WTC11 (cell line): ENCODE data around the gene IL21R. TPM values are rescaled to one million over a fixed set of nuclear protein-coding genes. Genes with fewer than 3 reads are reported as not detected.

ENCODE experiments used
- ATAC-seq: fragments of 200-7000 bp; cut with Tn5 transposase; 2 replicates; pipeline ENCODE4 v1.10.0; 2021; ENCODE audit warnings: mild to moderate bottlenecking, moderate library complexity
- CTCF ChIA-PET: fragments of 300-600 bp; sonication (Branson Sonifier 250); formaldehyde crosslinking; loops from one replicate; lab custom pipeline; 2021; ENCODE audit warnings: antibody characterized with exemption; lab: Charles Lee
- POLR2A ChIA-PET: fragments of 350-600 bp; sonication (Branson Sonifier 250); formaldehyde crosslinking; loops from one replicate; lab custom pipeline; 2021; ENCODE audit warnings: antibody characterized with exemption; lab: Charles Lee
- DNase-seq: peaks from one replicate; pipeline ENCODE4 v3.0.0; 2021; ENCODE audit warnings: low spot score
- H3K27ac Mint-ChIP-seq: 2 replicates; pipeline ENCODE4 v1.8.0; 2021; ENCODE audit warnings: mixed read lengths
- H3K27me3 Mint-ChIP-seq: 2 replicates; pipeline ENCODE4 v1.8.0; 2021; ENCODE audit warnings: low read depth, mild to moderate bottlenecking, moderate library complexity, mixed read lengths
- H3K36me3 Mint-ChIP-seq: 2 replicates; pipeline ENCODE4 v1.8.0; 2021; ENCODE audit warnings: mixed read lengths
- H3K4me1 Mint-ChIP-seq: 2 replicates; pipeline ENCODE4 v1.8.0; 2022; ENCODE audit warnings: mixed read lengths
- H3K4me3 Mint-ChIP-seq: 2 replicates; pipeline ENCODE4 v1.8.0; 2021; ENCODE audit warnings: mild to moderate bottlenecking, moderate library complexity, mixed read lengths
- H3K9me3 Mint-ChIP-seq: 2 replicates; pipeline ENCODE4 v1.8.0; 2021; ENCODE audit warnings: mixed read lengths
- CREB1 ChIP-seq: sonication (generic); formaldehyde crosslinking; IDR thresholded peaks from 2 replicates; pipeline ENCODE4 v1.8.0; 2023; ENCODE audit warnings: mild to moderate bottlenecking, missing genetic modification reagents
- FOXP1 ChIP-seq: sonication (generic); formaldehyde crosslinking; IDR thresholded peaks from 2 replicates; pipeline ENCODE4 v1.8.0; 2022; ENCODE audit warnings: missing genetic modification reagents, mild to moderate bottlenecking, moderate library complexity, borderline replicate concordance
- GABPB1 ChIP-seq: sonication (generic); formaldehyde crosslinking; IDR thresholded peaks from 2 replicates; pipeline ENCODE4 v1.8.1; 2023; ENCODE audit warnings: mild to moderate bottlenecking, missing genetic modification reagents
- GTF2I ChIP-seq: fragments of 250-450 bp; sonication (Bioruptor Pico); conservative IDR thresholded peaks from 2 replicates; pipeline ENCODE4 v1.4.0; 2021; ENCODE audit warnings: mild to moderate bottlenecking
- NFE2L1 ChIP-seq: sonication (generic); formaldehyde crosslinking; IDR thresholded peaks from 2 replicates; pipeline ENCODE4 v1.8.1; 2023; ENCODE audit warnings: missing genetic modification reagents
- NFYB ChIP-seq: sonication (generic); formaldehyde crosslinking; conservative IDR thresholded peaks from 2 replicates; pipeline ENCODE4 v1.8.0; 2022; ENCODE audit warnings: low read depth, missing genetic modification reagents
- PRRX2 ChIP-seq: fragments of 250-450 bp; sonication (Bioruptor Pico); IDR thresholded peaks from 2 replicates; pipeline ENCODE4 v1.8.0; 2021; ENCODE audit warnings: mild to moderate bottlenecking
- SMAD3 ChIP-seq: sonication (generic); formaldehyde crosslinking; IDR thresholded peaks from 2 replicates; pipeline ENCODE4 v1.8.0; 2022; ENCODE audit warnings: missing genetic modification reagents, mild to moderate bottlenecking, borderline replicate concordance
- SMAD4 ChIP-seq: sonication (generic); formaldehyde crosslinking; IDR thresholded peaks from 2 replicates; pipeline ENCODE4 v1.8.0; 2022; ENCODE audit warnings: mild to moderate bottlenecking, missing genetic modification reagents
- TCF7 ChIP-seq: sonication (generic); formaldehyde crosslinking; IDR thresholded peaks from 2 replicates; pipeline ENCODE4 v1.8.0; 2022; ENCODE audit warnings: mild to moderate bottlenecking, low read depth, missing genetic modification reagents, moderate library complexity
- TEAD4 ChIP-seq: sonication (generic); formaldehyde crosslinking; IDR thresholded peaks from 2 replicates; pipeline ENCODE4 v1.8.0; 2022; ENCODE audit warnings: mild to moderate bottlenecking, missing genetic modification reagents
- ZBTB21 ChIP-seq: sonication (generic); formaldehyde crosslinking; IDR thresholded peaks from 2 replicates; pipeline ENCODE4 v1.8.1; 2023; ENCODE audit warnings: mild to moderate bottlenecking, missing genetic modification reagents, borderline replicate concordance
- ZNF121 ChIP-seq: sonication (generic); formaldehyde crosslinking; IDR thresholded peaks from 2 replicates; pipeline ENCODE4 v1.8.0; 2023; ENCODE audit warnings: missing genetic modification reagents
- ZNF263 ChIP-seq: sonication (generic); formaldehyde crosslinking; IDR thresholded peaks from 2 replicates; pipeline ENCODE4 v1.8.1; 2022; ENCODE audit warnings: low read depth, mild to moderate bottlenecking, moderate library complexity, missing genetic modification reagents
- total RNA-seq: library from RNA; stranded (reverse); gene quantifications from 3 replicates; pipeline ENCODE4 v1.2.3, GENCODE V29; 2021
- TF ChIP-seq, protein P1 (sequence below): fragments of 250-450 bp; sonication (Bioruptor Pico); IDR thresholded peaks from 2 replicates; pipeline ENCODE4 v2.1.2; 2022; ENCODE audit warnings: mild to moderate bottlenecking, moderate library complexity
- TF ChIP-seq, protein P2 (sequence below): sonication (generic); formaldehyde crosslinking; IDR thresholded peaks from 2 replicates; pipeline ENCODE4 v1.8.1; 2023; ENCODE audit warnings: mild to moderate bottlenecking, missing genetic modification reagents
- TF ChIP-seq, protein P3 (sequence below): sonication (generic); formaldehyde crosslinking; IDR thresholded peaks from 2 replicates; pipeline ENCODE4 v1.8.1; 2022; ENCODE audit warnings: low read depth, mild to moderate bottlenecking, moderate library complexity, missing genetic modification reagents, borderline replicate concordance
- TF ChIP-seq, protein P4 (sequence below): sonication (generic); formaldehyde crosslinking; IDR thresholded peaks from 2 replicates; pipeline ENCODE4 v1.8.1; 2022; ENCODE audit warnings: mild to moderate bottlenecking, moderate library complexity, missing genetic modification reagents
- TF ChIP-seq, protein P5 (sequence below): sonication (generic); formaldehyde crosslinking; IDR thresholded peaks from 2 replicates; pipeline ENCODE4 v1.8.1; 2022; ENCODE audit warnings: low read depth, missing genetic modification reagents, borderline replicate concordance
- TF ChIP-seq, protein P6 (sequence below): sonication (generic); formaldehyde crosslinking; IDR thresholded peaks from 2 replicates; pipeline ENCODE4 v1.8.1; 2023; ENCODE audit warnings: mild to moderate bottlenecking, moderate library complexity, missing genetic modification reagents
- TF ChIP-seq, protein P7 (sequence below): sonication (generic); formaldehyde crosslinking; IDR thresholded peaks from 2 replicates; pipeline ENCODE4 v1.8.0; 2022; ENCODE audit warnings: mild to moderate bottlenecking, missing genetic modification reagents
- TF ChIP-seq, protein P8 (sequence below): sonication (generic); formaldehyde crosslinking; IDR thresholded peaks from 2 replicates; pipeline ENCODE4 v1.8.1; 2022; ENCODE audit warnings: missing genetic modification reagents, borderline replicate concordance

The IL21R gene
- total RNA-seq, 1 experiment from 2014 or later = 0.70 TPM

DNA sequence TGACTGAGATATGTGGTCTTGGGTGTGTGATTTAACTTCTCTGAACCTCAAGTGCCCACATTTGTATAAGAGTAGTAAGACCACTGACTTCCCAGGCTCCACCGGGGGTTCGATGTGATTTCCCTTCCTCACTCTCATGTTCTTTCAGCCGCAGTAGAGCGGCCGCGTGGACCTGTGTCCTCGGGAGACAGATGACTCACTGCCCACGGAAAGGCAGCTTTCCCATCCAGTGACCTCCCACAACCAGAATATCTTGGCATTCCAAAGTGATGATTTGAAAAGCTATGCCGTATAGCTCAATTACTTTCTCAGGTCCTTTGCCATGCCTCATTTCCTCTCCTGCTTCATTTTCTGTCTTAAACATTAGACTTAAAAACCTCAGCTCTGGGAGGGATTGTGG, 73.6 kb downstream of the IL21R start (continued):
- TF ChIP-seq, protein P1, sequence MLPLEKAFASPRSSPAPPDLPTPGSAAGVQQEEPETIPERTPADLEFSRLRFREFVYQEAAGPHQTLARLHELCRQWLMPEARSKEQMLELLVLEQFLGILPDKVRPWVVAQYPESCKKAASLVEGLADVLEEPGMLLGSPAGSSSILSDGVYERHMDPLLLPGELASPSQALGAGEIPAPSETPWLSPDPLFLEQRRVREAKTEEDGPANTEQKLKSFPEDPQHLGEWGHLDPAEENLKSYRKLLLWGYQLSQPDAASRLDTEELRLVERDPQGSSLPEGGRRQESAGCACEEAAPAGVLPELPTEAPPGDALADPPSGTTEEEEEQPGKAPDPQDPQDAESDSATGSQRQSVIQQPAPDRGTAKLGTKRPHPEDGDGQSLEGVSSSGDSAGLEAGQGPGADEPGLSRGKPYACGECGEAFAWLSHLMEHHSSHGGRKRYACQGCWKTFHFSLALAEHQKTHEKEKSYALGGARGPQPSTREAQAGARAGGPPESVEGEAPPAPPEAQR (CRISPR knock-in tag) = no peak
- no peak for TF ChIP-seq FOXP1 (CRISPR knock-in tag)
- no peak for TF ChIP-seq SMAD4 (CRISPR knock-in tag)
- no peak for TF ChIP-seq GABPB1 (CRISPR knock-in tag)
- no peak for TF ChIP-seq NFE2L1 (CRISPR knock-in tag)
- no peak for TF ChIP-seq ZNF263
- no peak for TF ChIP-seq SMAD3 (CRISPR knock-in tag)
- no peak for TF ChIP-seq TCF7 (CRISPR knock-in tag)
- TF ChIP-seq, protein P2, sequence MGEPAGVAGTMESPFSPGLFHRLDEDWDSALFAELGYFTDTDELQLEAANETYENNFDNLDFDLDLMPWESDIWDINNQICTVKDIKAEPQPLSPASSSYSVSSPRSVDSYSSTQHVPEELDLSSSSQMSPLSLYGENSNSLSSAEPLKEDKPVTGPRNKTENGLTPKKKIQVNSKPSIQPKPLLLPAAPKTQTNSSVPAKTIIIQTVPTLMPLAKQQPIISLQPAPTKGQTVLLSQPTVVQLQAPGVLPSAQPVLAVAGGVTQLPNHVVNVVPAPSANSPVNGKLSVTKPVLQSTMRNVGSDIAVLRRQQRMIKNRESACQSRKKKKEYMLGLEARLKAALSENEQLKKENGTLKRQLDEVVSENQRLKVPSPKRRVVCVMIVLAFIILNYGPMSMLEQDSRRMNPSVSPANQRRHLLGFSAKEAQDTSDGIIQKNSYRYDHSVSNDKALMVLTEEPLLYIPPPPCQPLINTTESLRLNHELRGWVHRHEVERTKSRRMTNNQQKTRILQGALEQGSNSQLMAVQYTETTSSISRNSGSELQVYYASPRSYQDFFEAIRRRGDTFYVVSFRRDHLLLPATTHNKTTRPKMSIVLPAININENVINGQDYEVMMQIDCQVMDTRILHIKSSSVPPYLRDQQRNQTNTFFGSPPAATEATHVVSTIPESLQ = no peak
- TF ChIP-seq CREB1 (CRISPR knock-in tag) = no peak

DNA sequence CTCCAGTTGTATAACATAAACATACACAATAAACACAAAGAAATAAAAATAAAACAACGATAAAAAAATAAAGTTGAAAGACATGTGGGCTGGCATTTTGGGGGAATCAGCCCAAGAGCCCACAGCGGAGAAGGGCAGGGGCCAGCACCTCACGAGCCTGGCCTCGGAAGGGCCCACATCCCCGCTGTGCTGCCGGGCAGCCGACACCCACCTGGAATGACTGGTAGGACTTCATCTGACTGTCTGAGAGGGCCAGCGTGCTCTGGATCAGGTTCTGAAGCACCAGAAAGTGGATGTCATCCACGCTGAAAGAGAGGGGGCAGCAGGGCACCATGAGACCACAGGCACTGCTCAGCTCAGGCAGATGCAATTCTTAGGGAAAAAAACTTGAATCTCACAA, 74.3 kb downstream of the IL21R start:
- no peak for TF ChIP-seq GTF2I (CRISPR knock-in tag)
- TF ChIP-seq, protein P3, sequence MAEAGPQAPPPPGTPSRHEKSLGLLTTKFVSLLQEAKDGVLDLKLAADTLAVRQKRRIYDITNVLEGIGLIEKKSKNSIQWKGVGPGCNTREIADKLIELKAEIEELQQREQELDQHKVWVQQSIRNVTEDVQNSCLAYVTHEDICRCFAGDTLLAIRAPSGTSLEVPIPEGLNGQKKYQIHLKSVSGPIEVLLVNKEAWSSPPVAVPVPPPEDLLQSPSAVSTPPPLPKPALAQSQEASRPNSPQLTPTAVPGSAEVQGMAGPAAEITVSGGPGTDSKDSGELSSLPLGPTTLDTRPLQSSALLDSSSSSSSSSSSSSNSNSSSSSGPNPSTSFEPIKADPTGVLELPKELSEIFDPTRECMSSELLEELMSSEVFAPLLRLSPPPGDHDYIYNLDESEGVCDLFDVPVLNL (CRISPR knock-in tag) = no peak
- no peak for TF ChIP-seq TCF7 (CRISPR knock-in tag)
- TF ChIP-seq, protein P4, sequence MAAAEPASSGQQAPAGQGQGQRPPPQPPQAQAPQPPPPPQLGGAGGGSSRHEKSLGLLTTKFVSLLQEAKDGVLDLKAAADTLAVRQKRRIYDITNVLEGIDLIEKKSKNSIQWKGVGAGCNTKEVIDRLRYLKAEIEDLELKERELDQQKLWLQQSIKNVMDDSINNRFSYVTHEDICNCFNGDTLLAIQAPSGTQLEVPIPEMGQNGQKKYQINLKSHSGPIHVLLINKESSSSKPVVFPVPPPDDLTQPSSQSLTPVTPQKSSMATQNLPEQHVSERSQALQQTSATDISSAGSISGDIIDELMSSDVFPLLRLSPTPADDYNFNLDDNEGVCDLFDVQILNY (CRISPR knock-in tag) = no peak
- no peak for TF ChIP-seq PRRX2 (CRISPR knock-in tag)
- TF ChIP-seq, protein P5, sequence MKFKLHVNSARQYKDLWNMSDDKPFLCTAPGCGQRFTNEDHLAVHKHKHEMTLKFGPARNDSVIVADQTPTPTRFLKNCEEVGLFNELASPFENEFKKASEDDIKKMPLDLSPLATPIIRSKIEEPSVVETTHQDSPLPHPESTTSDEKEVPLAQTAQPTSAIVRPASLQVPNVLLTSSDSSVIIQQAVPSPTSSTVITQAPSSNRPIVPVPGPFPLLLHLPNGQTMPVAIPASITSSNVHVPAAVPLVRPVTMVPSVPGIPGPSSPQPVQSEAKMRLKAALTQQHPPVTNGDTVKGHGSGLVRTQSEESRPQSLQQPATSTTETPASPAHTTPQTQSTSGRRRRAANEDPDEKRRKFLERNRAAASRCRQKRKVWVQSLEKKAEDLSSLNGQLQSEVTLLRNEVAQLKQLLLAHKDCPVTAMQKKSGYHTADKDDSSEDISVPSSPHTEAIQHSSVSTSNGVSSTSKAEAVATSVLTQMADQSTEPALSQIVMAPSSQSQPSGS (CRISPR knock-in tag) = no peak
- TF ChIP-seq, protein P6, sequence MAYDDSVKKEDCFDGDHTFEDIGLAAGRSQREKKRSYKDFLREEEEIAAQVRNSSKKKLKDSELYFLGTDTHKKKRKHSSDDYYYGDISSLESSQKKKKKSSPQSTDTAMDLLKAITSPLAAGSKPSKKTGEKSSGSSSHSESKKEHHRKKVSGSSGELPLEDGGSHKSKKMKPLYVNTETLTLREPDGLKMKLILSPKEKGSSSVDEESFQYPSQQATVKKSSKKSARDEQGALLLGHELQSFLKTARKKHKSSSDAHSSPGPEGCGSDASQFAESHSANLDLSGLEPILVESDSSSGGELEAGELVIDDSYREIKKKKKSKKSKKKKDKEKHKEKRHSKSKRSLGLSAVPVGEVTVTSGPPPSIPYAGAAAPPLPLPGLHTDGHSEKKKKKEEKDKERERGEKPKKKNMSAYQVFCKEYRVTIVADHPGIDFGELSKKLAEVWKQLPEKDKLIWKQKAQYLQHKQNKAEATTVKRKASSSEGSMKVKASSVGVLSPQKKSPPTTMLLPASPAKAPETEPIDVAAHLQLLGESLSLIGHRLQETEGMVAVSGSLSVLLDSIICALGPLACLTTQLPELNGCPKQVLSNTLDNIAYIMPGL (CRISPR knock-in tag) = no peak
- TF ChIP-seq, protein P1 (CRISPR knock-in tag) = no peak
- TF ChIP-seq ZNF121 = no peak
- TF ChIP-seq FOXP1 (CRISPR knock-in tag) = no peak
- TF ChIP-seq, protein P7, sequence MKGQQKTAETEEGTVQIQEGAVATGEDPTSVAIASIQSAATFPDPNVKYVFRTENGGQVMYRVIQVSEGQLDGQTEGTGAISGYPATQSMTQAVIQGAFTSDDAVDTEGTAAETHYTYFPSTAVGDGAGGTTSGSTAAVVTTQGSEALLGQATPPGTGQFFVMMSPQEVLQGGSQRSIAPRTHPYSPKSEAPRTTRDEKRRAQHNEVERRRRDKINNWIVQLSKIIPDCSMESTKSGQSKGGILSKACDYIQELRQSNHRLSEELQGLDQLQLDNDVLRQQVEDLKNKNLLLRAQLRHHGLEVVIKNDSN = no peak
- TF ChIP-seq, protein P8, sequence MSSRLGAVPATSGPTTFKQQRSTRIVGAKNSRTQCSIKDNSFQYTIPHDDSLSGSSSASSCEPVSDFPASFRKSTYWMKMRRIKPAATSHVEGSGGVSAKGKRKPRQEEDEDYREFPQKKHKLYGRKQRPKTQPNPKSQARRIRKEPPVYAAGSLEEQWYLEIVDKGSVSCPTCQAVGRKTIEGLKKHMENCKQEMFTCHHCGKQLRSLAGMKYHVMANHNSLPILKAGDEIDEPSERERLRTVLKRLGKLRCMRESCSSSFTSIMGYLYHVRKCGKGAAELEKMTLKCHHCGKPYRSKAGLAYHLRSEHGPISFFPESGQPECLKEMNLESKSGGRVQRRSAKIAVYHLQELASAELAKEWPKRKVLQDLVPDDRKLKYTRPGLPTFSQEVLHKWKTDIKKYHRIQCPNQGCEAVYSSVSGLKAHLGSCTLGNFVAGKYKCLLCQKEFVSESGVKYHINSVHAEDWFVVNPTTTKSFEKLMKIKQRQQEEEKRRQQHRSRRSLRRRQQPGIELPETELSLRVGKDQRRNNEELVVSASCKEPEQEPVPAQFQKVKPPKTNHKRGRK = no peak
- no peak for TF ChIP-seq TEAD4 (CRISPR knock-in tag)
- TF ChIP-seq ZBTB21 (CRISPR knock-in tag) = no peak
- no peak for TF ChIP-seq NFYB (CRISPR knock-in tag)
- no peaks in the 10 kb centered on the region for H3K4me1 Mint-ChIP-seq
- H3K9me3 Mint-ChIP-seq = no peaks in the 10 kb centered on the region
- DNase-seq (no peak), ATAC-seq (no peak)
- no peak overlapping the region for H3K4me3 Mint-ChIP-seq
- ChIA-PET POLR2A (no interaction called here), CTCF (no interaction called here)
- no peaks in the 10 kb centered on the region for H3K27me3 Mint-ChIP-seq
- H3K27ac Mint-ChIP-seq = no peak overlapping the region
- peaks cover 69% of the 10 kb centered on the region for H3K36me3 Mint-ChIP-seq
